Natural killer cell (primary cell): ENCODE measurements around the gene ZDHHC19. TPM values are rescaled to one million over a fixed set of nuclear protein-coding genes. Genes with fewer than 3 reads are reported as not detected.
"Not testable (repeated sequence)": the region's sequence is repeated elsewhere in the genome, so short reads cannot be mapped to it uniquely, and the experiment has no call there.

Experiments used
- ATAC-seq, 3 donors: fragments of 150-1000 bp in 2 of 3; fragments of 200-7000 bp in 1 of 3; cut with Tn5 transposase; 1 replicate in 1 of 3; 2 replicates in 2 of 3; pipeline ENCODE4 v1.10.0; 2021; ENCODE audit warnings: mild to moderate bottlenecking in 2 of 3, moderate library complexity in 2 of 3
- DNase-seq, 2 donors: peaks; one replicate each; pipeline versions ENCODE4 v3.0.0 to v3.0.0-alpha.2; 2013 to 2021; ENCODE audit warnings: mixed read lengths in 1 of 2
- H3K27ac ChIP-seq: one replicate; pipeline ENCODE4 v1.5.1; 2013; ENCODE audit warnings: mild to moderate bottlenecking, low read length
- H3K27me3 ChIP-seq: one replicate; pipeline ENCODE4 v1.6.1; 2013; ENCODE audit warnings: low read length; ENCODE audit not compliant: control insufficient read depth, insufficient read depth
- H3K36me3 ChIP-seq: one replicate; pipeline ENCODE4 v1.6.1; 2013; ENCODE audit warnings: low read length; ENCODE audit not compliant: control insufficient read depth, insufficient read depth
- H3K4me1 ChIP-seq: one replicate; pipeline ENCODE4 v1.6.1; 2013; ENCODE audit warnings: low read length; ENCODE audit not compliant: control insufficient read depth, insufficient read depth
- H3K4me3 ChIP-seq: one replicate; pipeline ENCODE4 v1.5.1; 2013; ENCODE audit warnings: low read length
- H3K9me3 ChIP-seq: one replicate; pipeline ENCODE4 v1.6.1; 2013; ENCODE audit warnings: low read length; ENCODE audit not compliant: control insufficient read depth, insufficient read depth
- H3K27ac Mint-ChIP-seq, 2 donors: one replicate each; pipeline ENCODE4 v1.8.0; 2022; ENCODE audit warnings: mild to moderate bottlenecking in 2 of 2, mixed read lengths in 2 of 2, moderate library complexity in 1 of 2
- H3K27me3 Mint-ChIP-seq, 2 donors: one replicate each; pipeline ENCODE4 v1.8.0; 2022; ENCODE audit warnings: low read depth in 2 of 2, mixed read lengths in 2 of 2
- H3K36me3 Mint-ChIP-seq: one replicate; pipeline ENCODE4 v1.8.0; 2022; ENCODE audit warnings: mixed read lengths
- H3K4me1 Mint-ChIP-seq, 2 donors: one replicate each; pipeline ENCODE4 v1.8.0; 2022; ENCODE audit warnings: mixed read lengths in 2 of 2
- H3K4me3 Mint-ChIP-seq: one replicate; pipeline ENCODE4 v1.8.0; 2022; ENCODE audit warnings: mild to moderate bottlenecking, moderate library complexity, mixed read lengths
- H3K9me3 Mint-ChIP-seq, 2 donors: one replicate each; pipeline ENCODE4 v1.8.0; 2022; ENCODE audit warnings: mixed read lengths in 2 of 2
- CTCF ChIP-seq: fragments of 200-600 bp; IDR thresholded peaks from one replicate; pipeline ENCODE4 v1.8.0; 2022; ENCODE audit warnings: antibody characterized with exemption
- WGBS: methylation state at CpG from one replicate; pipeline ENCODE4 v1.1.7; 2013; ENCODE audit warnings: missing lambda C conversion rate; ENCODE audit not compliant: insufficient coverage; 5-methylcytosine and 5-hydroxymethylcytosine counted together
- intact Hi-C: fragments of 100-400 bp; cut with micrococcal nuclease; formaldehyde crosslinking; loops from one replicate; pipeline ENCODE4 v1.14.2; 2022
- total RNA-seq, 4 donors: library from RNA; stranded (reverse); fragments of 120-200 nt in 1 of 4; gene quantifications; one replicate each; pipeline versions ENCODE4 v1.2.3 to v1.2.4, GENCODE V29; 2013 to 2022

ZDHHC19 gene
- total RNA-seq, 3 donors from 2014 or later (not counting 1 experiment from before 2014, with no cell fraction given) = not detected

GRCh38 chr3:196254376-196255283 is 43.4 kb upstream of the ZDHHC19 start:
- Mint-ChIP-seq H3K9me3 (no peaks in the 10 kb centered on the region), H3K4me3 (no peak overlapping the region), H3K36me3 (no peaks in the 10 kb centered on the region), H3K27me3 (no peaks in the 10 kb centered on the region), H3K4me1 (peaks cover 6 to 9% of the 10 kb centered on the region in 2 donors), H3K27ac (peak overlapping the region in 1 of 2 donors; percentile 6)
- H3K27me3 ChIP-seq = no peaks in the 10 kb centered on the region
- no peak overlapping the region for H3K27ac ChIP-seq
- no peaks in the 10 kb centered on the region for H3K9me3 ChIP-seq
- TF ChIP-seq CTCF = no peak
- no peak for DNase-seq
- peaks cover 24% of the 10 kb centered on the region for H3K36me3 ChIP-seq
- 95% methylated on average over 2 of the region's 5 CpGs for WGBS
- H3K4me1 ChIP-seq = no peaks in the 10 kb centered on the region
- intact Hi-C loops = loop anchor here (5.0 to 10.0 kb wide), 2 partner anchors 103 to 430 kb away; no protein-coding TSS in a partner anchor
- H3K4me3 ChIP-seq = no peak overlapping the region
- ATAC-seq = no peak

- TF ChIP-seq CTCF = no peak
- intact Hi-C loops = loop anchor here (5.0 to 10.0 kb wide), 2 partner anchors 105 to 433 kb away; no protein-coding TSS in a partner anchor
Measured at GRCh38 chr3:196251918-196252317, 40.7 kb upstream of the ZDHHC19 start.

GRCh38 chr3:196246612-196247308 is 35.6 kb upstream of the ZDHHC19 start:
- peak overlapping the region in 1 of 2 donors; percentile 61 for H3K27ac Mint-ChIP-seq
- Histone ChIP-seq H3K27me3 (no peaks in the 10 kb centered on the region), H3K9me3 (no peaks in the 10 kb centered on the region), H3K27ac (no peak overlapping the region), H3K4me1 (no peaks in the 10 kb centered on the region), H3K36me3 (peaks cover 27% of the 10 kb centered on the region), H3K4me3 (no peak overlapping the region)
- H3K27me3 Mint-ChIP-seq = no peaks in the 10 kb centered on the region
- no peaks in the 10 kb centered on the region for H3K9me3 Mint-ChIP-seq
- TF ChIP-seq CTCF = no peak
- peaks cover 6% of the 10 kb centered on the region for H3K36me3 Mint-ChIP-seq
- H3K4me1 Mint-ChIP-seq = peaks cover 6 to 18% of the 10 kb centered on the region in 2 donors
- WGBS = 87% methylated on average over 10 of the region's 13 CpGs
- ATAC-seq (peak; percentile 18 to 77 (median 60)), DNase-seq (peak in 1 of 2 donors; percentile 35)
- peak overlapping the region; percentile 9 for H3K4me3 Mint-ChIP-seq
- intact Hi-C loops = no loop called here

More at GRCh38 chr3:196251918-196252317, 40.7 kb upstream of the ZDHHC19 start:
- Mint-ChIP-seq H3K9me3 (no peaks in the 10 kb centered on the region), H3K27ac (no peak overlapping the region), H3K36me3 (no peaks in the 10 kb centered on the region), H3K4me3 (no peak overlapping the region), H3K27me3 (no peaks in the 10 kb centered on the region), H3K4me1 (peaks cover 5 to 14% of the 10 kb centered on the region in 2 donors)
- H3K9me3 ChIP-seq = no peaks in the 10 kb centered on the region
- no peaks in the 10 kb centered on the region for H3K27me3 ChIP-seq
- H3K4me1 ChIP-seq = no peaks in the 10 kb centered on the region
- no peak for ATAC-seq
- H3K27ac ChIP-seq = no peak overlapping the region
- 90% methylated on average over 16 of the region's 16 CpGs for WGBS
- peaks cover 33% of the 10 kb centered on the region for H3K36me3 ChIP-seq
- H3K4me3 ChIP-seq = no peak overlapping the region
- DNase-seq = no peak

- H3K27me3 Mint-ChIP-seq, H3K36me3 Mint-ChIP-seq, DNase-seq, H3K27me3 ChIP-seq, H3K4me3 Mint-ChIP-seq, H3K27ac ChIP-seq, H3K4me3 ChIP-seq, H3K9me3 ChIP-seq, H3K27ac Mint-ChIP-seq, H3K4me1 ChIP-seq, intact Hi-C loops, H3K9me3 Mint-ChIP-seq, ATAC-seq: not testable (repeated sequence)
- peaks cover 6 to 18% of the 10 kb centered on the region in 2 donors for H3K4me1 Mint-ChIP-seq
- WGBS = 98% methylated on average over 34 of the region's 34 CpGs
- peaks cover 47% of the 10 kb centered on the region for H3K36me3 ChIP-seq
Measured at GRCh38 chr3:196244166-196244565, 33.0 kb upstream of the ZDHHC19 start.
